ENCODE results near the gene TUBB. TPM values are rescaled to one million over a fixed set of nuclear protein-coding genes. Genes with fewer than 3 reads are reported as not detected.

TUBB gene
- total and polyA plus RNA-seq, 9 of the 15 experiments (the other 6 are each of a cell fraction or from before 2014, with no cell fraction given), result 971 to 2,870 (median 1,478) TPM

GRCh38 chr6:30678964-30679726 is 41.0 kb upstream of the TUBB start (continued):
- TF ChIP-seq ZBTB49 (CRISPR knock-in tag; IDR thresholded peaks at IDR 0.05; ENCODE audit: borderline replicate concordance), result 0 out of 2 replicates have a peak, but pooled peaks have one; percentile 70
- TF ChIP-seq KDM2B (CRISPR knock-in tag; IDR thresholded peaks at IDR 0.05), result 0 out of 2 replicates have a peak, but pooled peaks have one; percentile 9
- peak; percentile 65 for TF ChIP-seq RBFOX2 (IDR thresholded peaks at IDR 0.05; ENCODE audit: low read depth, low read length)
- no peak for TF ChIP-seq ZNF639 (CRISPR knock-in tag; conservative IDR thresholded peaks at IDR 0.05 in 1 of 2, IDR thresholded peaks at IDR 0.05 in 1 of 2)
- peak; percentile 64 to 85; a peak in 3 of 4 replicates for TF ChIP-seq RCOR1 (IDR thresholded peaks at IDR 0.05; ENCODE audit: borderline replicate concordance in 1 of 2, low read depth in 2 of 2, low read length in 2 of 2)
- TF ChIP-seq BRF2 (IDR thresholded peaks at IDR 0.05; ENCODE audit: borderline replicate concordance, insufficient read depth, insufficient read length), result no peak
- peak; percentile 99 for TF ChIP-seq ARID2 (IDR thresholded peaks at IDR 0.05)
- peak; percentile 37; the same call in 1 of the 2 replicates for TF ChIP-seq KLF13 (tag; IDR thresholded peaks at IDR 0.05; ENCODE audit: borderline replicate concordance, low read depth)
- TF ChIP-seq ZFP91 (CRISPR knock-in tag; IDR thresholded peaks at IDR 0.05), result peak; percentile 37; the same call in 1 of the 2 replicates
- TF ChIP-seq ZKSCAN1 (IDR thresholded peaks at IDR 0.05; ENCODE audit: low read depth, low read length), result peak; percentile 66; the same call in 1 of the 2 replicates
- peak; percentile 60 for TF ChIP-seq KLF16 (IDR thresholded peaks at IDR 0.05)
- peak; percentile 100 for TF ChIP-seq SMC3 (conservative IDR thresholded peaks at IDR 0.05; ENCODE audit: insufficient read depth, low read depth, low read length)
- TF ChIP-seq MTA3 (IDR thresholded peaks at IDR 0.05; ENCODE audit: borderline replicate concordance), result peak; percentile 78; the same call in 1 of the 2 replicates
- TF ChIP-seq TBL1XR1 (IDR thresholded peaks at IDR 0.05; ENCODE audit: low read length in 2 of 2), result peak in 1 of 2 experiments; percentile 72; a peak in 1 of 4 replicates
- peak; percentile 63; the same call in 1 of the 2 replicates for TF ChIP-seq CBFB (CRISPR knock-in tag; IDR thresholded peaks at IDR 0.05)
- TF ChIP-seq MXI1 (IDR thresholded peaks at IDR 0.05; ENCODE audit: low read depth, low read length), result no peak
- TF ChIP-seq SFPQ (IDR thresholded peaks at IDR 0.05; ENCODE audit: low read depth, low read length), result no peak

All from K562 (cell line).